GM12892 (cell line): ENCODE results near the gene ASTN2.

Experiments
- POLR2A ChIP-seq: IDR thresholded peaks from 2 replicates; pipeline ENCODE4 v1.6.1; 2011; ENCODE audit warnings: low read depth, low read length, control low read depth
- POLR2AphosphoS5 ChIP-seq: IDR thresholded peaks from 2 replicates; pipeline ENCODE4 v1.6.1; 2011; ENCODE audit warnings: low read depth, low read length, control low read depth

DNA sequence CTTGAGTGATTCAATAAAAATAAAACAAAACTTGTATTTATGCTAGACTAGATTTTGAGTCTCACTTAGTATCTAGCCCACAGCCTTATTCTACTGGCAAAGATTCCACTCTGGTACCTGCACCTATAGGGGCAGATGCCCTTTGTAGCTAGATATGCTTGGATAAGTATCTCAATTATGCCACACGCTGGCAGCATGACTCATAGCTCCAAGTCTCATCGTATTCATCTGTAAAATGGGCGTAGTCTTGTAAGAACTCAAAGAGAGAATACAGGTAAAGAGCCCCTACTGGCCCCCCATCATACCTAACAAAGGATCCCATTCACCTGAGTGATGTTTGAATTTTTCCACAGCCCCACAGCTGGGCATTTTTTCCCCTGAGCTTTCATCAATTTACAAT, 45.9 kb upstream of the ASTN2 start:
- TF ChIP-seq POLR2A (no peak), POLR2AphosphoS5 (no peak)
